K562 (cell line): ENCODE data around the gene SEPTIN2. TPM values are rescaled to one million over a fixed set of nuclear protein-coding genes. Genes with fewer than 3 reads are reported as not detected.

Source experiments
- ATAC-seq: fragments of 200-7000 bp; cut with Tn5 transposase; 3 replicates; pipeline ENCODE4 v1.9.1; 2020; ENCODE audit warnings: moderate library complexity
- BruUV-seq: library from RNA; stranded (reverse); fragments of 400-500 nt; replicated peaks from 2 replicates; lab custom pipeline; 2021; lab: Mats Ljungman, UMichigan
- CTCF ChIA-PET: fragments of 300-600 bp; formaldehyde crosslinking; extraction: SDS; loops from one replicate; lab custom pipeline; 2021; ENCODE audit warnings: low intra/inter-chr PET ratio; lab: Yijun Ruan, JAX
- POLR2A ChIA-PET: fragments of 300-600, 350-650 bp; sonication (Branson Sonifier 250); formaldehyde crosslinking; extraction: SDS; loops from one replicate; lab custom pipeline; 2021; ENCODE audit warnings: antibody characterized with exemption, inconsistent platforms; lab: Yijun Ruan, JAX
- DNase-seq, 4 experiments: peaks; one replicate each; pipeline versions ENCODE4 v3.0.0 to v3.0.0-alpha.2; 2011 to 2018; ENCODE audit warnings: low spot score in 3 of 4, mixed read lengths in 3 of 4; ENCODE audit errors: extremely low read depth in 1 of 4
- FAIRE-seq: peaks from 2 replicates; lab custom pipeline; 2011; peaks lifted over from hg19 to GRCh38; lab: Jason Lieb, UNC
- H2AFZ ChIP-seq: 2 replicates; pipeline ENCODE4 v1.6.0; 2011; ENCODE audit warnings: low read depth, low read length, control low read depth, inconsistent platforms
- H3K27ac ChIP-seq: fragments of 200-600 bp; 3 replicates; pipeline ENCODE4 v1.8.0; 2011; ENCODE audit warnings: low read depth, mild to moderate bottlenecking, control low read depth, inconsistent platforms, low read length, moderate library complexity, mixed read lengths; ENCODE audit errors: extremely low read depth
- H3K27me3 ChIP-seq, 2 experiments: fragments of 300-600 bp in 1 of 2; 2 replicates in 1 of 2; 3 replicates in 1 of 2; pipeline versions ENCODE4 v1.6.0 to v1.8.0; 2011; ENCODE audit warnings: inconsistent platforms in 2 of 2, low read length in 2 of 2, mild to moderate bottlenecking in 1 of 2, mixed read lengths in 1 of 2, moderate library complexity in 1 of 2; ENCODE audit not compliant: control insufficient read depth in 2 of 2, insufficient read depth in 2 of 2
- H3K36me3 ChIP-seq: fragments of 300-600 bp; 3 replicates; pipeline ENCODE4 v1.8.0; 2011; ENCODE audit warnings: mild to moderate bottlenecking, low read length, inconsistent platforms; ENCODE audit not compliant: control insufficient read depth, insufficient read depth
- H3K4me1 ChIP-seq, 2 experiments: fragments of 200-600 bp in 1 of 2; replicated peaks in 1 of 2; 2 replicates in 1 of 2; 3 replicates in 1 of 2; pipeline versions ENCODE4 v1.5.1 to v1.8.0; 2011; ENCODE audit warnings: inconsistent platforms in 2 of 2, low read length in 2 of 2, mild to moderate bottlenecking in 1 of 2, mixed read lengths in 1 of 2, moderate library complexity in 1 of 2; ENCODE audit not compliant: control insufficient read depth in 2 of 2, insufficient read depth in 2 of 2
- H3K4me2 ChIP-seq: 2 replicates; pipeline ENCODE4 v1.6.1; 2011; ENCODE audit warnings: low read length, control low read depth, inconsistent platforms, mixed read lengths; ENCODE audit not compliant: insufficient read depth
- H3K4me3 ChIP-seq: fragments of 200-600 bp; sonication (generic), shearing (Covaris generic); 2 replicates; pipeline ENCODE4 v1.5.1; 2016; ENCODE audit warnings: control low read depth, inconsistent platforms
- H3K79me2 ChIP-seq: fragments of 200-600 bp; 3 replicates; pipeline ENCODE4 v1.8.0; 2011; ENCODE audit warnings: low read length, inconsistent platforms; ENCODE audit not compliant: control insufficient read depth, insufficient read depth
- H3K9ac ChIP-seq, 2 experiments: 2 replicates each; pipeline versions ENCODE4 v1.6.0 to v1.6.1; 2011; ENCODE audit warnings: low read depth in 2 of 2, low read length in 2 of 2, control low read depth in 1 of 2, inconsistent platforms in 1 of 2, mild to moderate bottlenecking in 1 of 2, mixed read lengths in 1 of 2; ENCODE audit not compliant: insufficient read depth in 1 of 2
- H3K9me1 ChIP-seq: one replicate; pipeline ENCODE4 v1.6.0; 2011; ENCODE audit warnings: inconsistent platforms, mild to moderate bottlenecking, low read length, moderate library complexity; ENCODE audit not compliant: control insufficient read depth, insufficient read depth
- H3K9me3 ChIP-seq: replicated peaks from 2 replicates; pipeline ENCODE4 v1.5.1; 2011; ENCODE audit warnings: low read depth, low read length, inconsistent platforms; ENCODE audit not compliant: control insufficient read depth, insufficient read depth
- H4K20me1 ChIP-seq: replicated peaks from 2 replicates; pipeline ENCODE4 v1.6.1; 2011; ENCODE audit warnings: low read length, inconsistent platforms, mixed read lengths; ENCODE audit not compliant: control insufficient read depth, insufficient read depth
- CREBBP ChIP-seq: IDR thresholded peaks from one replicate; pipeline ENCODE4 v1.6.1; 2012; ENCODE audit warnings: low read depth, mild to moderate bottlenecking, control low read depth, inconsistent platforms, low read length
- ETV5 ChIP-seq: sonication (generic); formaldehyde crosslinking; IDR thresholded peaks from 2 replicates; pipeline ENCODE4 v1.4.0; 2020; ENCODE audit warnings: low read depth, mild to moderate bottlenecking, missing genetic modification reagents
- MAFG ChIP-seq: fragments of 450-650 bp; conservative IDR thresholded peaks from 2 replicates; pipeline ENCODE4 v1.6.1; 2016; ENCODE audit warnings: missing genetic modification characterization, missing compliant biosample characterization
- NFXL1 ChIP-seq: fragments of 450-650 bp; formaldehyde crosslinking; IDR thresholded peaks from 2 replicates; pipeline ENCODE4 v1.4.0; 2021; ENCODE audit warnings: mild to moderate bottlenecking
- NR3C1 ChIP-seq: sonication (generic); formaldehyde crosslinking; IDR thresholded peaks from 2 replicates; pipeline ENCODE4 v1.8.1; 2022; ENCODE audit warnings: missing genetic modification reagents
- POLR2A ChIP-seq: fragments of 450-650 bp; conservative IDR thresholded peaks from 2 replicates; pipeline ENCODE4 v1.6.1; 2016
- POLR2G ChIP-seq: fragments of 200-400 bp; formaldehyde crosslinking; IDR thresholded peaks from 2 replicates; pipeline ENCODE4 v1.6.1; 2017; ENCODE audit warnings: low read depth, mild to moderate bottlenecking, antibody characterized with exemption, low read length, moderate library complexity
- RBM22 ChIP-seq: fragments of 200-400 bp; formaldehyde crosslinking; IDR thresholded peaks from 2 replicates; pipeline ENCODE4 v1.6.1; 2018; ENCODE audit warnings: low read length, low read depth; ENCODE audit not compliant: poor library complexity, severe bottlenecking
- TAF1 ChIP-seq: IDR thresholded peaks from 2 replicates; pipeline ENCODE4 v1.6.1; 2011; ENCODE audit warnings: mild to moderate bottlenecking, low read length, moderate library complexity; ENCODE audit not compliant: insufficient read depth, control insufficient read depth, severe bottlenecking; ENCODE audit errors: extremely low read depth
- THRAP3 ChIP-seq: fragments of 450-650 bp; IDR thresholded peaks from 2 replicates; pipeline ENCODE4 v1.6.1; 2016; ENCODE audit warnings: mild to moderate bottlenecking, inconsistent platforms, borderline replicate concordance
- ZBTB7A ChIP-seq: IDR thresholded peaks from 2 replicates; pipeline ENCODE4 v1.6.1; 2011; ENCODE audit warnings: low read depth, mild to moderate bottlenecking, low read length, moderate library complexity, borderline replicate concordance; ENCODE audit not compliant: control insufficient read depth
- ZNF140 ChIP-seq: fragments of 250-450 bp; sonication (Bioruptor Pico); IDR thresholded peaks from 2 replicates; pipeline ENCODE4 v1.8.0; 2021; ENCODE audit warnings: moderate library complexity, mild to moderate bottlenecking, inconsistent platforms
- WGBS: fragments of 100-300 bp; shearing (Covaris generic); methylation state at CpG from one replicate; pipeline ENCODE4 v1.1.6; 2016; ENCODE audit warnings: low coverage, mixed read lengths; ENCODE audit not compliant: insufficient coverage; ENCODE audit errors: missing lambda C conversion rate; 5-methylcytosine and 5-hydroxymethylcytosine counted together
- in situ Hi-C: fragments of 300-500 bp; cut with MboI; formaldehyde crosslinking; loops from 4 replicates; pipeline ENCODE4 v1.15.0; 2018; ENCODE audit warnings: inconsistent platforms, mixed read lengths
- intact Hi-C: fragments of 100-400 bp; cut with micrococcal nuclease; formaldehyde crosslinking; loops from 2 replicates; pipeline ENCODE4 v1.14.2; 2022
- polyA plus RNA-seq, 8 experiments: library from polyadenylated mRNA; depleted of rRNA in 4 of 8; stranded (reverse) in 5 of 8; unstranded in 3 of 8; fragments of >200 nt; fragmentation: Nextera tagmentation in 2 of 8; fragmentation: Illumina TruSeq in 1 of 8; extraction: Ambion mirVana in 2 of 8; extraction: Trizol in 1 of 8; gene quantifications; 2 replicates each; pipeline versions ENCODE4 v1.2.1 to v1.2.3, GENCODE V29; 2011 to 2014; ENCODE audit warnings: inconsistent platforms in 1 of 8, missing spikeins in 1 of 8
- total RNA-seq, 7 experiments: library from RNA; depleted of rRNA in 6 of 7; stranded (reverse); fragments of >200 nt in 6 of 7; fragmentation: Illumina TruSeq in 2 of 7; extraction: Trizol in 2 of 7; gene quantifications; 2 replicates each; pipeline versions ENCODE4 v1.2.1 to v1.2.3, GENCODE V29; 2011 to 2021; ENCODE audit warnings: low replicate concordance in 1 of 7
- TF ChIP-seq, protein P1 (sequence below): sonication (generic); formaldehyde crosslinking; IDR thresholded peaks from 2 replicates; pipeline ENCODE4 v1.8.1; 2023; ENCODE audit warnings: missing genetic modification reagents, mild to moderate bottlenecking, borderline replicate concordance

Gene SEPTIN2
- total and polyA plus RNA-seq, 9 of the 15 experiments (the other 6 are each of a cell fraction or from before 2014, with no cell fraction given) = 121 to 367 (median 166) TPM

DNA sequence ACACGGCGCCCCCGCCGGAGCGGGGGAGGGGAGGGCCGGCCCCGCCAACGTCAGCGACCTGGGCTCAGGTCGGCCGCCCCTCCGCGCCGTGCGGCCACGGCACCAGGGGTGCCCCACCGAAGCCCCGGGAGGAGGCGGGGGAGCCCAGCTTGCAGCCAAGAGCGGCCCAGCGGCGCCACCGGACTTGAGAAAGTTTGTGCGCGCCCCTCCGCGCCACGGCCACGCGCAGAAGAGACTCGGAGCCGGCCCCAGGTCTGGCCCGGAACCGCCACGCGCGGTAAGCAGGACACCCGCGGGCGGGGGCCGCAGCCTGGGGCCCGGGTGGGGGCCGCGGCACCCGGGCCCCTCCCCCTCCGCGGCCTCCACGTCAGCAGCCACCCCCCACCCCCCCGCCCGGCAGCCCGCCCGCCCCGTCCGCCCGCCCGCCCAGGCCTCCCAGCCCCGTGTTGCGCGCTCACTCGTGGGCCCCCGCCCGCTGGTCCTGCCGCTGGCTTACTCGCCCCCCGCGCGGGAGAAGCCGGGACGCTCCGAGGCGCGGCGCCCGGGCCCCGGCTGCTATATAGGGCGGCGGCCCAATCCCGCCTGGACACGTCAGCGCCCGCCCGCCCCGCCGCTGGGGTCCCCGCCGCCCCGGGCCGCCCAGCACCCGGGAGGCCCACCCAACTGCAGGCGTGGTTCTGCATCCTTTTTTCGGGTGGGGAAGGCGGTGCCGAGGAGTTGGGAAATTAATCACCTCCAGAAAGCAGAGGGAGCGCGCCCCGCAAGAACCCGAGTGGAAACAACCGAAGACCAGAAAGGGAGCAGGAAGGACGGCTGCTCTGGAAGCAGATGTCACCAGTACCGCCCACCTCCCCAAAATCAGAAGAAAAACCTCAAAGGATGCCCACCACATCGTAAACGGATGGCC lies 43.2 kb upstream of the SEPTIN2 start (continued):
- TF ChIP-seq THRAP3 (no peak), RBM22 (peak; percentile 30), ZBTB7A (peak; percentile 23; the same call in 1 of the 2 replicates), NFXL1 (CRISPR knock-in tag) (no peak), POLR2G (peak; percentile 68), NR3C1 (no peak)

DNA sequence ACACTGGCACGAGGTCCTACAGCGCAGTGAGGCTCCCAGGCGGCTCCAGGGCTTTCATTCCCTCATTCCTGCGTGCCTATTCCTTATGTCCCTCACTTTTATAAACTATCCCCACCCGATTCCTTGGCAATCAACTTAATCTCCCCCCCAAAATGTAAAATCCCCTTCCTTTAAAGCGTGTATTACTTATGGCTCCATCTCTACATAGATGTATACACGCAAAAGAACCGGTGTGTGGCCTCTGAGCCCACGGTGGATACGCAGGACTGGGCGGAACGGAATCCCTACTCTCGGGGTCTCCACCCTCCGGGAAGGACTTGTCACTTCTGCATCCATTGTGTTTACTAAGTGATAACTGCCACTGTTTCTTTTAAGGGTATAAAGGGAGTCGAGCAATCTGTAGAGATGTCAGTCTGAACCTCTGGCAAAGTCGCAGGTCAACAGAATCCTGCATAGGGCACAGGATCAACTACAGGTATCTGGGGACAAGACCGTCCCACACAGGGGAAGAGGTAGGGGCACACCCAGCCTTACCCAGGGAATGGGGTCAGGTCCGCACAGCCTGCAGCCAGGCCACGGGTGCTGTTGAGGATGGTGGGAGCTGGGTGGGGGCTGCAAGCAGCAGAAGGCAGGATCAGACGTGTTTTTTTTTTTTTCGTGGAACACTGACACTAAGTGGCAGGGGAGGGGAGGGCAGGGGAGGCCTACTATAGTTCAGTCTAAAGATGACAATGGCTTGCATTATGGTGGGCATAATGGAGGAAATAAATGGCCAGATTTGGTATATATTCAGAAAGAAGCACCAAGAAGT lies 42.3 kb upstream of the SEPTIN2 start:
- intact Hi-C loops = no loop called here
- peak overlapping the region; percentile 39; the same call in 1 of the 3 replicates for H3K27ac ChIP-seq
- peak overlapping the region; percentile 59 to 89; a peak in 3 of 4 replicates for H3K9ac ChIP-seq
- H3K36me3 ChIP-seq = peaks cover 27% of the 10 kb centered on the region; the same call in 1 of the 3 replicates
- BruUV-seq = no TSS peak
- no peak for ATAC-seq
- no peaks in the 10 kb centered on the region for H3K9me1 ChIP-seq
- peak overlapping the region; percentile 50 for H3K4me3 ChIP-seq
- ChIA-PET POLR2A (no interaction called here), CTCF (no interaction called here)
- no peaks in the 10 kb centered on the region for H3K27me3 ChIP-seq
- peaks cover 94% of the 10 kb centered on the region for H3K79me2 ChIP-seq
- peaks cover 0 to 18% of the 10 kb centered on the region in 2 experiments; a peak in 4 of 5 replicates for H3K4me1 ChIP-seq
- H2AFZ ChIP-seq = no peak overlapping the region
- H3K9me3 ChIP-seq = no peaks in the 10 kb centered on the region
- H3K4me2 ChIP-seq = peak overlapping the region; percentile 66
- TF ChIP-seq POLR2A = no peak
- TF ChIP-seq CREBBP = no peak
- no peak for TF ChIP-seq ETV5 (CRISPR knock-in tag)
- no peak for TF ChIP-seq TAF1
- no peak for TF ChIP-seq ZNF140 (CRISPR knock-in tag)
- no peak for TF ChIP-seq MAFG
- TF ChIP-seq, protein P1, sequence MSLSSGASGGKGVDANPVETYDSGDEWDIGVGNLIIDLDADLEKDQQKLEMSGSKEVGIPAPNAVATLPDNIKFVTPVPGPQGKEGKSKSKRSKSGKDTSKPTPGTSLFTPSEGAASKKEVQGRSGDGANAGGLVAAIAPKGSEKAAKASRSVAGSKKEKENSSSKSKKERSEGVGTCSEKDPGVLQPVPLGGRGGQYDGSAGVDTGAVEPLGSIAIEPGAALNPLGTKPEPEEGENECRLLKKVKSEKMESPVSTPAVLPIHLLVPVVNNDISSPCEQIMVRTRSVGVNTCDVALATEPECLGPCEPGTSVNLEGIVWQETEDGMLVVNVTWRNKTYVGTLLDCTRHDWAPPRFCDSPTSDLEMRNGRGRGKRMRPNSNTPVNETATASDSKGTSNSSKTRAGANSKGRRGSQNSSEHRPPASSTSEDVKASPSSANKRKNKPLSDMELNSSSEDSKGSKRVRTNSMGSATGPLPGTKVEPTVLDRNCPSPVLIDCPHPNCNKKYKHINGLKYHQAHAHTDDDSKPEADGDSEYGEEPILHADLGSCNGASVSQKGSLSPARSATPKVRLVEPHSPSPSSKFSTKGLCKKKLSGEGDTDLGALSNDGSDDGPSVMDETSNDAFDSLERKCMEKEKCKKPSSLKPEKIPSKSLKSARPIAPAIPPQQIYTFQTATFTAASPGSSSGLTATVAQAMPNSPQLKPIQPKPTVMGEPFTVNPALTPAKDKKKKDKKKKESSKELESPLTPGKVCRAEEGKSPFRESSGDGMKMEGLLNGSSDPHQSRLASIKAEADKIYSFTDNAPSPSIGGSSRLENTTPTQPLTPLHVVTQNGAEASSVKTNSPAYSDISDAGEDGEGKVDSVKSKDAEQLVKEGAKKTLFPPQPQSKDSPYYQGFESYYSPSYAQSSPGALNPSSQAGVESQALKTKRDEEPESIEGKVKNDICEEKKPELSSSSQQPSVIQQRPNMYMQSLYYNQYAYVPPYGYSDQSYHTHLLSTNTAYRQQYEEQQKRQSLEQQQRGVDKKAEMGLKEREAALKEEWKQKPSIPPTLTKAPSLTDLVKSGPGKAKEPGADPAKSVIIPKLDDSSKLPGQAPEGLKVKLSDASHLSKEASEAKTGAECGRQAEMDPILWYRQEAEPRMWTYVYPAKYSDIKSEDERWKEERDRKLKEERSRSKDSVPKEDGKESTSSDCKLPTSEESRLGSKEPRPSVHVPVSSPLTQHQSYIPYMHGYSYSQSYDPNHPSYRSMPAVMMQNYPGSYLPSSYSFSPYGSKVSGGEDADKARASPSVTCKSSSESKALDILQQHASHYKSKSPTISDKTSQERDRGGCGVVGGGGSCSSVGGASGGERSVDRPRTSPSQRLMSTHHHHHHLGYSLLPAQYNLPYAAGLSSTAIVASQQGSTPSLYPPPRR (CRISPR knock-in tag) = no peak
- in situ Hi-C loops = no loop called here
- no peak for DNase-seq
- peaks cover 22% of the 10 kb centered on the region for H4K20me1 ChIP-seq
- no peak for FAIRE-seq
- 80% methylated on average over 15 of the region's 21 CpGs for whole genome bisulfite sequencing
